ENCODE data around the gene SAMD4A.

SAMD4A gene

GRCh38 chr14:54778618-54779345 is 211.9 kb downstream of the SAMD4A start:
- no peak overlapping the region for H3K4me3 ChIP-seq (ENCODE audit: low read length)
- TF ChIP-seq CTCF (conservative IDR thresholded peaks at IDR 0.05; ENCODE audit: low read depth, low read length) = no peak
- no peak for DNase-seq (ENCODE audit: low read depth)

GRCh38 chr14:54781080-54781479 is 214.2 kb downstream of the SAMD4A start:
- no peak for TF ChIP-seq CTCF (conservative IDR thresholded peaks at IDR 0.05; ENCODE audit: low read depth, low read length)
- no peak for DNase-seq (ENCODE audit: low read depth)
- no peak overlapping the region for H3K4me3 ChIP-seq (ENCODE audit: low read length)

- TF ChIP-seq CTCF (conservative IDR thresholded peaks at IDR 0.05; ENCODE audit: low read depth, low read length) = no peak
- no peak overlapping the region for H3K4me3 ChIP-seq (ENCODE audit: low read length)
- no peak for DNase-seq (ENCODE audit: low read depth)
Measured at GRCh38 chr14:54781961-54782750, 215.2 kb downstream of the SAMD4A start.

GRCh38 chr14:54782751-54783659 is 216.1 kb downstream of the SAMD4A start:
- DNase-seq (ENCODE audit: low read depth) = no peak
- no peak overlapping the region for H3K4me3 ChIP-seq (ENCODE audit: low read length)
- peak; percentile 35 for TF ChIP-seq CTCF (conservative IDR thresholded peaks at IDR 0.05; ENCODE audit: low read depth, low read length)

- no peak overlapping the region for H3K4me3 ChIP-seq (ENCODE audit: low read length)
- TF ChIP-seq CTCF (conservative IDR thresholded peaks at IDR 0.05; ENCODE audit: low read depth, low read length) = no peak
- no peak for DNase-seq (ENCODE audit: low read depth)
Measured at GRCh38 chr14:54783660-54784015, 216.7 kb downstream of the SAMD4A start.

GRCh38 chr14:54784060-54784459 is 217.1 kb downstream of the SAMD4A start:
- no peak for TF ChIP-seq CTCF (conservative IDR thresholded peaks at IDR 0.05; ENCODE audit: low read depth, low read length)
- H3K4me3 ChIP-seq (ENCODE audit: low read length) = no peak overlapping the region
- DNase-seq (ENCODE audit: low read depth) = no peak

Data from retinal pigment epithelial cell (primary cell).